Measurements from ENCODE around the gene TGFBR3.

TGFBR3 gene

GRCh38 chr1:91741906-91742305 lies 144.0 kb downstream of the TGFBR3 start:
- no peaks in the 10 kb centered on the region for H3K4me1 ChIP-seq (ENCODE audit: control insufficient read depth in 1 of 2, insufficient read depth in 1 of 2, low read depth in 1 of 2, low read length in 1 of 2)
- TF ChIP-seq CTCF (IDR thresholded peaks at IDR 0.05): no peak
- no peaks in the 10 kb centered on the region for H3K27me3 ChIP-seq
- no peaks in the 10 kb centered on the region for H3K36me3 ChIP-seq
- no peaks in the 10 kb centered on the region for H3K9me3 ChIP-seq
- no peak overlapping the region for H3K27ac ChIP-seq
- no peak overlapping the region for H3K4me3 ChIP-seq (ENCODE audit: low read depth in 1 of 2, low read length in 1 of 2)

- Histone ChIP-seq H3K36me3 (no peaks in the 10 kb centered on the region), H3K9me3 (no peaks in the 10 kb centered on the region), H3K27ac (no peak overlapping the region), H3K4me3 (ENCODE audit: low read depth in 1 of 2, low read length in 1 of 2) (no peak overlapping the region), H3K27me3 (no peaks in the 10 kb centered on the region), H3K4me1 (ENCODE audit: control insufficient read depth in 1 of 2, insufficient read depth in 1 of 2, low read depth in 1 of 2, low read length in 1 of 2) (no peaks in the 10 kb centered on the region)
- no peak for TF ChIP-seq CTCF (IDR thresholded peaks at IDR 0.05)
These were observed 144.7 kb downstream of the TGFBR3 start for GRCh38 chr1:91741301-91741700.

GRCh38 chr1:91737650-91738049 lies 148.3 kb downstream of the TGFBR3 start:
- Histone ChIP-seq H3K36me3 (no peaks in the 10 kb centered on the region), H3K4me1 (ENCODE audit: control insufficient read depth in 1 of 2, insufficient read depth in 1 of 2, low read depth in 1 of 2, low read length in 1 of 2) (peaks cover 0 to 2% of the 10 kb centered on the region in 2 experiments), H3K4me3 (ENCODE audit: low read depth in 1 of 2, low read length in 1 of 2) (no peak overlapping the region), H3K27ac (no peak overlapping the region), H3K27me3 (no peaks in the 10 kb centered on the region), H3K9me3 (no peaks in the 10 kb centered on the region)
- no peak for TF ChIP-seq CTCF (IDR thresholded peaks at IDR 0.05)

- no peak for TF ChIP-seq CTCF (IDR thresholded peaks at IDR 0.05)
- no peak overlapping the region for H3K27ac ChIP-seq
- no peaks in the 10 kb centered on the region for H3K36me3 ChIP-seq
- peaks cover 0 to 2% of the 10 kb centered on the region in 2 experiments for H3K4me1 ChIP-seq (ENCODE audit: control insufficient read depth in 1 of 2, insufficient read depth in 1 of 2, low read depth in 1 of 2, low read length in 1 of 2)
- H3K27me3 ChIP-seq: peaks cover 3% of the 10 kb centered on the region
- no peaks in the 10 kb centered on the region for H3K9me3 ChIP-seq
- no peak overlapping the region for H3K4me3 ChIP-seq (ENCODE audit: low read depth in 1 of 2, low read length in 1 of 2)
These were observed 149.0 kb downstream of the TGFBR3 start for GRCh38 chr1:91736715-91737615.

- H3K27ac ChIP-seq: no peak overlapping the region
- TF ChIP-seq CTCF (IDR thresholded peaks at IDR 0.05): no peak
- H3K4me1 ChIP-seq (ENCODE audit: control insufficient read depth in 1 of 2, insufficient read depth in 1 of 2, low read depth in 1 of 2, low read length in 1 of 2): peaks cover 0 to 2% of the 10 kb centered on the region in 2 experiments
- H3K9me3 ChIP-seq: no peaks in the 10 kb centered on the region
- H3K4me3 ChIP-seq (ENCODE audit: low read depth in 1 of 2, low read length in 1 of 2): no peak overlapping the region
- peaks cover 10% of the 10 kb centered on the region for H3K27me3 ChIP-seq
- H3K36me3 ChIP-seq: no peaks in the 10 kb centered on the region
These were observed 149.7 kb downstream of the TGFBR3 start for GRCh38 chr1:91736146-91736714.
